G401.6 (cell line): ENCODE measurements around the gene TBX6.
"Not testable (repeated sequence)": the region's sequence is repeated elsewhere in the genome, so short reads cannot be mapped to it uniquely, and the experiment has no call there.

Experiments used
- FAIRE-seq: peaks from 2 replicates; lab custom pipeline; 2012; peaks lifted over from hg19 to GRCh38; lab: Jason Lieb, UNC

Gene TBX6

DNA sequence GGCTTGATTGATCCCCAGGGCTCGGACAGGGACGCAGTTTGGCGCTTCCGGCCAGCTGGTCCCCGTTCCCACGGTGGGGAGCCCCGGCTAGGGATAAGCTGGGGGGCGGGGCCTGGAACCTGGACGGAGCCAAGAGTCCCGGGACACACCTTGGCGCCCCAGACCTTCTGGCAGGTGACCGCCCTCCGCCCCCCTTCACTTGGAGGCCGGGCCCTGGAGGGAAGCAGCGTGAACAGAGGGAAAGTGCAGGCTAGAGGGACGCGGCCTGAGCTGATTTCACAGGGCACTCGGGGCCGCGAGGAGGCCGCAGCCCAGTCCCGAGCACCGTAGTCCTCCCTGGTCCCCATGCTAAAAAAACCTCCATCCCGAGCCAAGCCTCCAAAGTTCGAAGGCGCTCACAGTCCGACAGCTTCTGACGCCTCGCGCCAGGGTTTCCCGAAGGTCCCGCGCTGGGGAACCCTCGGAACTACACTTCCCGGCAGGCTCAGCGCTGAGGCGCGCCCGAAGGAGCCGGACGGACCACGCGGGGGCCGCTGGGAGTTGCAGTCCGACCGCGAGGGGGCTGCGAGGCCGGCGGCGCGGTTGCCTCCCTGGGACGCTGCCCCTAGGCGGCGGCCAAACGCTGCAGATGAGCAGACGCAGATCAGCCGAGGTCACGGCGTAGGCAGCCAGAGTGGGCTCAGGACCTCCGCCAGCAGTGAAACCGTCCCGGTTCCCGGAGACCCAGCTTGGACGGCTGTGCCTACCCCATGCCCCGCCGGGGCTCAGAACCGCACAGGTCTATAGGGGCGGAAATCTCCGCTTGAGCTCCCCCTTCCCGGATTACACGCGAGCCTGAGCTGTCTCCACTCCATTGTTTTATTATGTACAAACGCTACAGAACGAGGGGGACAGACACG is at the start of gene TBX6:
Gene TBX6 (minus strand): TSS at position 451 of the 899 bp plus-strand sequence. CDS start 731 bp downstream, outside the sequence.
- FAIRE-seq = no peak

GRCh38 chr16:30139583-30140481 is 48.1 kb upstream of the TBX6 start:
- FAIRE-seq = no peak

DNA sequence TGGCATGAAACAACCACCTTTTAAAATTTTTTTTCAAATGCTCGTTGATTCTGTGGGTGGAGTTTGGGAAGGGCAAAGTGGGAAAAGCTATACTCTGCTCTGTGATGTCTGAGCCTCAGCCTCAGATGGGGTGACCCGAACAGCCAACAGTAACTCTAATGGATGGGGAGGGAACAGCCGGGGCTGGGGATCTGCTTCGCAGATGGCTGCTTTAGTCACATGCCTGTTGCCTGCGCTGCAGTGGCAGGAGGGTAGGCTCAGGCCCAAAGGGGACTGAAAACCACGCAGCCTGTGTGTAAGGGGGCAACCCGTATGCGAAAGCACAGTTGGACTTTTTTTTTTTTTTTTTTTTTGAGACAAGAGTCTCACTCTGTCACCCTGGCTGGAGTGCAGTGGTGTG is 46.2 kb upstream of the TBX6 start:
- FAIRE-seq = no peak

DNA sequence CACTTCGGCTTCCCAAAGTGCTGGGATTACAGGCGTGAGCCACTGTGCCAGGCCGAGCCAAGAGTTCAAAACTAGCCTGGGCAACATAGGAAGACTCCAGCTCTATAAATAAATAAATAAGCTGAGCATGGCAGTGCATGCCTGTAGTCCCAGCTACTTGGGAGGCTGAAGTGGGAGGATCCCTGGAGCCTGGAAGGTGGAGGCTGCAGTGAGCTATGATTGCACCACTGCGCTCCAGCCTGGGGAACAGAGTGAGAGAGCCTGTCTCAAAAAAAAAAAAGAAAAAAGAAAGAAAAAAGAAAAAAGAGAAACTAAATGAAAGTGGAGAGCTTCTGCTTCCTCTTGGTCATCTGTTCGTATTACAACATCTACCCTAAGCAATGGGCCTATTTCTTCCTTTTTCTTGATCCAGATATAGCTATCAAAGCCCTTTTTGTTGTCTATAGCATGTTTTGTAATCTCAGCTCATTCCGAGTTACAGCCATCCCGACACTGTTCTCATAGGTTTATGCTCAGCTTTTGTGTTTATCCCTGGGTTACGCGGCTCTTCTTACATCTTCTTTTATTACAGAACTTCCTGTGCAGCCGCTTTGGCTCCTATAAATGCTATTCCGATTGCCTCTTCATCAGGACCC is 45.4 kb upstream of the TBX6 start:
- no peak for FAIRE-seq

DNA sequence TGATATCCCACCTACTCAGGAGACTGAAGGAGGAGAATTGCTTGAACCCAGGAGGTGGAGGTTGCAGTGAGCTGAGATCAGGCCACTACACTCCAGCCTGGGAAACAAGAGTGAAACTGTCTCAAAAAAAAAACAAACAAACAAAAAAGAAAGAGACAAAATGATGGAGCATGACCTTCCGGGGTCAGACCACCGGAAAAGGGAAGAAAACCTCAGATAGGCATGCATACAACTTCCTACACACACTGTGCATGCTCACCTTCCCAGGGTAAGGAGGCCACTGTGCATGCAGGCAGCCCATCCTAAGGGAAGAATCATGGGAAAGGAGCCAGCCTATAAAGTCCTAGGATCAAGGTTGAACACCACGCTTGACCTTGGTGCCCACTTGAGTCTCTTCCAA is 40.9 kb upstream of the TBX6 start:
- FAIRE-seq = no peak

GRCh38 chr16:30131869-30132475 is 40.2 kb upstream of the TBX6 start:
- FAIRE-seq = no peak

DNA sequence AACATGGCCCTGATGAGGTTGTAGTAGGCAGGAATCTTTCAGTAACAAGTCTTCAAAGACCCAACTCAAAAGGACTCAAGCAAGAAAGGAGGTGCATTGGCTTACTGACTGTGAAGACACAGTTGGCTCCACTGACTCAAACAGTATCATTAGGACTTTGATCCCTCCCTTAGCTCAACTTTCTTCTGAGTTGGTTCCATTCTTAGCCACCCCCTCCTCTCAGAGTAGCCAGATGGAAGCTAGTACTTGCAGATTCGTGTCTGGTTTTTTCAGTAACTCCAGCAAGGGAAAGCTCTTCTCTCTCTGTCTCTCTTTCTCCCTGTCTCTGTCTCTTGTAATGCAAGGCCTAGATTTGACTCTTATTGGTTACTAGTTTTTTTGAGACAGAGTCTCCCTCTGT is 36.3 kb upstream of the TBX6 start:
- no peak for FAIRE-seq

DNA sequence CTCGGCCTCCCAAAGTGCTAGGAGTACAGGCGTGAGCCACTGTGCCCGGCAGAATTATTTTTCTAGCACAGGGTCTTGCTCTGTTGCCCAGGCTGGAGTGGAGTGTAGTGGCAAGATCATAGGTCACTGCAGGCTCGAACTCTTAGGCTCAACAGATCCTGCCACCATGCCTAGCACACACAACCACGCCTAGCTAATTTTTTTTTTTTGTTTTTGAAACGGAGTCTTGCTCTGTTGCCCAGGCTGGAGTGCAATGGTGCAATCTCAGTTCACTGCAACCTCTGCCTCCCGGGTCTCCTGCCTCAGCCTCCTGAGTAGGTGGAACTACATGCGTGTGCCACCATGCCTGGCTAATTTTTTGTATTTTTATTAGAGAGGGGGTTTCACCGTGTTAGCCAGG is 34.0 kb upstream of the TBX6 start:
- FAIRE-seq = not testable (repeated sequence)

DNA sequence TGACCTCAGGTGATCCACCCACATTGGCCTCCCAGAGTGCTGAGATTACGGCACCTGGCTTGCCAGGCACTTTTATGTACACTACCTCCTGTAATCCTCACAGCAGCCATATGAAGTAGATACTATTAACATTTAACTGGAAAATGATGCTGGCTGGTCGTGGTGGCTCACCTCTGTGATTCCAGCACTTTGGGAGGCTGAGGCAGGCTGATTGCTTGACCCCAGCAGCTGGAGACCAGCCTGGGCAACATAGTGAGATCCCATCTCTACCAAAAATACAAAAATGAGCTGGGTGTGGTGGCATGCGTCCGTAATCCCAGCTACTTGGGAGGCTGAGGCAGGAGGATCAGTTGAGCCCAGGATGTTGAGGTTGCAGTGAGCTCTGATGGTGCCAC is 33.3 kb upstream of the TBX6 start:
- no peak for FAIRE-seq

DNA sequence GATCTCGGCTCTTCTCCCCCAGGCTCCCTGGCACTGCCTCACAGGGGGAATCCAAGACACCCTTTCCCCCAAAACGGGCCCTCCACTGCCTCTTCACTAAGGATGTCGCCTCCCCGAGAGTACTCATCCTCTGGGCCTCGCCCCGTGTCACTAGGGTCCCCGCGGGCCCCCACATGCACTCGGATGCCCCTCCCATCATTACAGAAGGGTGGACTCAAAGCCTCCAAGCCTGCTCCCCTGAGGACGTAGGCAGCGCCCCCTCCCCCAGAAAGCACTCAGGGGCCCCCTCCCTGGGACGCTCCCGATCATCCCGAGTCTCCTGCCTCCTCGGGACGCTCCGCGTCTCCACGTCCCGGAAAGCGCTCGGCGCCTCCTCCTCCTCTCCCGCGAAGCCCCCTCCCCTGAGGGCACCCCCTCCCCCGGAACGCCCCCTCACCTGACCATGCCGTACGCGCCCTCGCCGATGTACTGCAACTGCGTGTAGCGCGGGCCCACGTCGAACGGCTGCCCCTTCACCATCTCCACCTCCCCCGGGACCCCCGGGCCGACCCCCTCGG is 31.0 kb upstream of the TBX6 start:
- FAIRE-seq = no peak

- no peak for FAIRE-seq
These were observed 30.2 kb upstream of the TBX6 start for GRCh38 chr16:30121741-30122571.

- FAIRE-seq = no peak
These were observed 28.8 kb upstream of the TBX6 start for GRCh38 chr16:30120340-30121105.

DNA sequence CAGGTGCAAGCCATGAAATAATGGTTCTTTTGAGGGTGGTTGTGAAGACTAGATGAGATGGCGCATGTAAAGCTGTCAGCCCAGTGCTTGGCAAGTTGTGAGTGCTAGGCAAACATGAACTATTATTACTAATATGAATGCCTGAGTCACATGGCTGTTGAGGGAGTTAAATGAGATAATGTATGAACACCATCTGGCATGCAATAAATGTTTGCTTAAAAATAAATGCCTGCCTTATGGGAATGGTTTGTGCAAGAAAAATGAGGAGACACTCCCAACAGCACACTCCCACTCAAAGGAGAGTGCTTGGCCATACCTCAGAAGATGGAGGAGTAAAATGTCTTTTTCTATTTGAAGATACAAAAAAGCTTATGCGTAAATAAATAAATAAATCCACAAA is 27.7 kb upstream of the TBX6 start:
- no peak for FAIRE-seq

DNA sequence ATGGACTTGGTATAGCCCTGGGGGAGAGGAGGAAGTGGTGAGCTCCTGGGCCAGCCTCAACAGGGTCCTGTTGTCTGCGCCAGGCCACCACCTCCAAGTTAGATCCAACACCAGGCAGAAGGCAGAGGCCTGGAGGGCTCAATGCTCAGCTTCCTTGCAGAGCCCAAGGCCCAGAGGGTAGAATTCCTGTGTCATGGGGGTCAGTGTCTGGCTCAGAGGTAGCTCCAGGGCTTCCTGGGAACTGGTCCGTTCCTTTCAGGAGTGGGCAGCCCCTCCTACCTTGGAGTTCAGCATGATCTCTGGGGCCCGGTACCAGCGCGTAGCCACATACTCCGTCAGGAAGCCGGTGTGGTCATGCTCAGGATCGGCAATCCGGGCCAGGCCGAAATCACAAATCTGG is 26.0 kb upstream of the TBX6 start:
- no peak for FAIRE-seq

DNA sequence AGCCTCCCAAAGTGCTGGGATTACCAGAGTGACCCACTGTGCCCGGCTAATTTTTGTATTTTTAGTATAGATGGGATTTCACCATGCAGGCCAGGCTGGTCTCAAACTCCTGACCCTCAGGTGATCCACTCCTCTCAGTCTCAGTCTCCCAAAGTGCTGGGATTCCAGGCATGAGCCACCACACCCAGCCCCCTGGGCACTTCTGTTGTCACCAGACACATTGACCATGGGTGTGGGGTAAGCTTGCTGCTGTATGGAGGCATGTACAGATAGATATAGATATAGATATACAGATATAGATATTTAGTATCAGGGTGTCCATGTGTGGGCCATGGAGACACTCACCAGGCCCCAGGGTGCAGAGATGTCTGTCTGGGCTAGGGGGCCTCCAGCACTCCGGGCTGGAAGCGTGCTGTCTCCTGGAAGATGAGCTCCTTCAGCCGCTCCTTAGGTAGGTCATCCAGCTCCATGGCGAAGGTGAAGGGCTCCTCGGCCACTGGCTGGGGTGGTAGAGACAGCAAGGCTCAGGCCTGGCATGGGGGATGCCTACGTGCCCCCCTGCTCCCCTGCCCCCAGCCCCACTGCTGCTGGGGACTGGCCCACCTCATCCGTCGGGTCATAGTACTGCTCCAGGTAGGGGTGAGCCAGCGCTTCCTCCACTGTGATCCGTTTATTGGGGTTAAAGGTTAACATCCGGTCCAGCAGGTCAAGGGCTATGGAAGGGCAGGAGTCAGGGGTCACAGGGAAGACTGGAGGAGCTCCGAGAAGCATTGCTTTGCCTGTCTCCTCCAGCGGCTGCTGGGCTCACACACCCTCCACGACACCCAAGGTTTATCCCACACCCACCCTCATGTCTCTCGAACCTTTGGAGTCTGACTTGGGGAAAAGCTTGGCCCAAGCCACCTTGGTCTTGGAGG is 24.8 kb upstream of the TBX6 start:
- FAIRE-seq = no peak

DNA sequence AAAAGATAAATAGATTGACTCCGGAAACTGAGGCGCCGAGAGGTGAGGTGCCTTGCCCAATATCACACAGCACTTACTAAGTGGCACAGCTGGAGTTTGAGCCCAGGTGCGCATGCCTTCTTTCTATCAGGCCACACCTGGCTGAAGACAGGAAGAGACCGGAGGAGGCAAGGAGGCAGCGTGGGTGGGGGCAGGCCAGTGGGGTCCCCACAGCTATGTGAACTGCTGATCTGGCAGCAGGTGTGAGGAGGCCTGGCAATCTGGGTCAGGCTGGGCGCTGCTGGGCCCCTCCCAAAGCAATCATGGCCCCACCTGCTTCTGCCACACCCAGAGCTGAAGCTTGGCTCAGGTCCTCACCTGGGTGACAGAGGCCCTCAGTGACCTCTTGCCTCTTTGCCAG is 23.5 kb upstream of the TBX6 start:
- FAIRE-seq = no peak

- not testable (repeated sequence) for FAIRE-seq
These were observed 23.1 kb upstream of the TBX6 start for GRCh38 chr16:30114833-30115232.

- FAIRE-seq = no peak
These were observed 22.7 kb upstream of the TBX6 start for GRCh38 chr16:30114411-30114810.

DNA sequence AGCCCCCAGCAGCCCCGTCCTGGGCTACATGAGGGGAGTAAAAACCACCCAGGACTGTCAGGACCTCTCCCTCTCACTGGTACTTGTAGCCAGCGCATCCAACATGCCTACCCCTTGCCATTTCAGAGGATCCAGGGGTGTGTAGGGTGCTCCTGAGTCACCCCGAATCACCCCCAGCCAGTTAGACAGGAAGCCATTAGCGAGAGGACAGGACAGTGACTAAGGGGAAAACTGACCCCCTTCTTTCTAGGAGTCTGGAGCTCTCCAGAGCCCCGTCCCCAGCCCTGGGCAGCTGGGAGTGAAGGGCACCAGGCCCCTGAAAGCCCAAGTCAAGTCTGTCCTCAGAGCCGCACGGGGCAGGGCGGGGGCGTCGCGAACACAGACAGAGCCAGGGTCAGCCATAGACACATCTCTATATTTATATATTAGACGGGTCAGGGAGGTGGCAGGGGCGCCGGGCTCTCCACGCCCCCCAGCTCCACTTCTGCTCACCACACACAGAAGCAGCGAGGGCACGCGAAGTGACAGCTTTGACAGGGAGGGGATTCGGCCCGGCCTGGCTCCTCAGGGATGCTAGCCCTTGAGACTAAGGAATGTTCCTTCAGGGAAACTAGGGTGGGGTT is 22.1 kb upstream of the TBX6 start:
- no peak for FAIRE-seq
